Activated CD8-positive, alpha-beta T cell treated with anti-CD3 and anti-CD28 coated beads for 36 hours (primary cell): ENCODE data around the gene TBC1D1. TPM values are rescaled to one million over a fixed set of nuclear protein-coding genes. Genes with fewer than 3 reads are reported as not detected.

Experiments
- ATAC-seq: fragments of 200-7000 bp; cut with Tn5 transposase; one replicate; pipeline ENCODE4 v1.10.0; 2021; ENCODE audit warnings: mild to moderate bottlenecking, moderate library complexity
- CTCF ChIA-PET: fragments of 350-600 bp; sonication (Branson Sonifier 250); formaldehyde crosslinking; loops from one replicate; lab custom pipeline; 2021; ENCODE audit warnings: antibody characterized with exemption; lab: Charles Lee
- POLR2A ChIA-PET: fragments of 350-600 bp; sonication (Branson Sonifier 250); formaldehyde crosslinking; loops from one replicate; lab custom pipeline; 2021; ENCODE audit warnings: antibody characterized with exemption; lab: Charles Lee
- DNase-seq: peaks from one replicate; pipeline ENCODE4 v3.0.0-alpha.2; 2020
- H3K27ac Mint-ChIP-seq: one replicate; pipeline ENCODE4 v1.8.0; 2021; ENCODE audit warnings: mild to moderate bottlenecking, mixed read lengths
- H3K27me3 Mint-ChIP-seq: one replicate; pipeline ENCODE4 v1.8.0; 2021; ENCODE audit warnings: mixed read lengths
- H3K36me3 Mint-ChIP-seq: one replicate; pipeline ENCODE4 v1.8.0; 2021; ENCODE audit warnings: low read depth, mixed read lengths
- H3K4me1 Mint-ChIP-seq: one replicate; pipeline ENCODE4 v1.8.0; 2021; ENCODE audit warnings: low read depth, mixed read lengths
- H3K4me3 Mint-ChIP-seq: one replicate; pipeline ENCODE4 v1.8.0; 2021; ENCODE audit warnings: mild to moderate bottlenecking, moderate library complexity, mixed read lengths
- H3K9me3 Mint-ChIP-seq: one replicate; pipeline ENCODE4 v1.8.0; 2021; ENCODE audit warnings: mixed read lengths
- intact Hi-C: fragments of 100-400 bp; cut with micrococcal nuclease; formaldehyde crosslinking; loops from one replicate; pipeline ENCODE4 v1.10.0; 2022
- total RNA-seq, 2 experiments: library from RNA; stranded (reverse); gene quantifications; one replicate each; pipeline ENCODE4 v1.2.3, GENCODE V29; 2021
- TF ChIP-seq, protein P1 (sequence below): fragments of 200-600 bp; IDR thresholded peaks from one replicate; pipeline ENCODE4 v1.8.0; 2022; ENCODE audit warnings: antibody characterized with exemption, mild to moderate bottlenecking

Gene TBC1D1
- total RNA-seq, 2 experiments from 2014 or later: 79.4 to 91.4 TPM

DNA sequence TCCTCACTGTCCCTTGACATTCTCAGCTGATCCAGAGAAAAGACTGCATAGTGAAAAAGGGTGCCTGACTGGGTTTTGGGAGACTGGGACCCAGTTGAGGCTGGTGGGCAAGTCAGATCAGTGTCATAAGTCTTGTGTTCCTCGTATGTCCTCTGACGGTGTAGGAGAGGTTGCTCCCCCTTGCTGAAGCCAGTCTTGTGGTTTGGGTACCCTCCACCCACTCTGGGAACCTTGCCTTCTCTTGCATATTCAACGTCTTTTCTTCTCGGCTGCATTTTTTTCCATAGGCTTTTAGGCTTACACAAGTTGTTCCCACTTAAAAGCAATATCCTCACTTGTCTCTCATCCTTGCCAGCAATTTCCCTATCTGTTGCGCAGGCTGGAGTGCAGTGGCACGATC is 281.2 kb downstream of the TBC1D1 start:
- H3K9me3 Mint-ChIP-seq: peaks cover 1% of the 10 kb centered on the region
- no peak overlapping the region for H3K27ac Mint-ChIP-seq
- no peaks in the 10 kb centered on the region for H3K36me3 Mint-ChIP-seq
- ChIA-PET POLR2A (interaction anchor here (1.5 kb wide), 1 partner anchor 8 kb away, joined by 3 read pairs; no protein-coding TSS in a partner anchor), CTCF (no interaction called here)
- H3K4me1 Mint-ChIP-seq: peaks cover 25% of the 10 kb centered on the region
- no peaks in the 10 kb centered on the region for H3K27me3 Mint-ChIP-seq
- intact Hi-C loops: no loop called here
- DNase-seq (no peak), ATAC-seq (no peak)
- TF ChIP-seq, protein P1, sequence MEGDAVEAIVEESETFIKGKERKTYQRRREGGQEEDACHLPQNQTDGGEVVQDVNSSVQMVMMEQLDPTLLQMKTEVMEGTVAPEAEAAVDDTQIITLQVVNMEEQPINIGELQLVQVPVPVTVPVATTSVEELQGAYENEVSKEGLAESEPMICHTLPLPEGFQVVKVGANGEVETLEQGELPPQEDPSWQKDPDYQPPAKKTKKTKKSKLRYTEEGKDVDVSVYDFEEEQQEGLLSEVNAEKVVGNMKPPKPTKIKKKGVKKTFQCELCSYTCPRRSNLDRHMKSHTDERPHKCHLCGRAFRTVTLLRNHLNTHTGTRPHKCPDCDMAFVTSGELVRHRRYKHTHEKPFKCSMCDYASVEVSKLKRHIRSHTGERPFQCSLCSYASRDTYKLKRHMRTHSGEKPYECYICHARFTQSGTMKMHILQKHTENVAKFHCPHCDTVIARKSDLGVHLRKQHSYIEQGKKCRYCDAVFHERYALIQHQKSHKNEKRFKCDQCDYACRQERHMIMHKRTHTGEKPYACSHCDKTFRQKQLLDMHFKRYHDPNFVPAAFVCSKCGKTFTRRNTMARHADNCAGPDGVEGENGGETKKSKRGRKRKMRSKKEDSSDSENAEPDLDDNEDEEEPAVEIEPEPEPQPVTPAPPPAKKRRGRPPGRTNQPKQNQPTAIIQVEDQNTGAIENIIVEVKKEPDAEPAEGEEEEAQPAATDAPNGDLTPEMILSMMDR: no peak
- no peak overlapping the region for H3K4me3 Mint-ChIP-seq

DNA sequence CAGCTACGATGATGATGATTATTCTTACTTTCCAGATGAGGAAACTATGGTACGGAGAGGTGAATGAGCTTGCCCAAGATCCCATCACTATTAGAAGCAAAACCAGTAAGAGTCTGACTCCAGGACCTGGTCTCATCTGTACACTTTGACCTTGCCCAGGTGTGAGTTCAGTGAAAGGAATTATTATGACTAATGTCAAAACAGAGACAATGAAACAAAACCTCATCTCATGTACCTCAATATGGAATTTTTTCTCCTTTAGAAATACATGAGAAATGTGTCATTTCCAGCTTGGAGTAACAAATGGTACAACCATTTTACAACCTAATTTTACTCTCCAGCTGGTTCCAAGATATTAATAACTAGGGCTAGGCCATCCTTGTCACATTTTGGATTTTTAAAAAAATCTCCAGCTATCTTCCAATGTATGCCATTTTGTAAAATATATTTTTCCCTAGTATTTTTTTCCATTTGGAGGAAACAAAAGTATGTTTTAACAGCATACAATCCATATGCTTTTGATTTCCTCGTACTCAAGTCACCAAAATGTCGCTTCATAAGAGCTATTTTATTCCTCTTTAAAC is 283.1 kb downstream of the TBC1D1 start:
- Mint-ChIP-seq H3K9me3 (peaks cover 1% of the 10 kb centered on the region), H3K27ac (no peak overlapping the region), H3K36me3 (no peaks in the 10 kb centered on the region), H3K4me3 (no peak overlapping the region), H3K27me3 (no peaks in the 10 kb centered on the region), H3K4me1 (peaks cover 38% of the 10 kb centered on the region)
- TF ChIP-seq, protein P1: no peak
- ATAC-seq (no peak), DNase-seq (no peak)
- ChIA-PET CTCF (interaction anchor here (0.7 to 11.3 kb wide), 11 partner anchors 10 to 586 kb away, joined by 3 to 136 read pairs (median 3); no protein-coding TSS in a partner anchor), POLR2A (interaction anchor here (1.1 to 2.3 kb wide), 3 partner anchors 7 to 42 kb away, joined by 4 to 6 read pairs (median 6); no protein-coding TSS in a partner anchor)
- intact Hi-C loops: no loop called here

DNA sequence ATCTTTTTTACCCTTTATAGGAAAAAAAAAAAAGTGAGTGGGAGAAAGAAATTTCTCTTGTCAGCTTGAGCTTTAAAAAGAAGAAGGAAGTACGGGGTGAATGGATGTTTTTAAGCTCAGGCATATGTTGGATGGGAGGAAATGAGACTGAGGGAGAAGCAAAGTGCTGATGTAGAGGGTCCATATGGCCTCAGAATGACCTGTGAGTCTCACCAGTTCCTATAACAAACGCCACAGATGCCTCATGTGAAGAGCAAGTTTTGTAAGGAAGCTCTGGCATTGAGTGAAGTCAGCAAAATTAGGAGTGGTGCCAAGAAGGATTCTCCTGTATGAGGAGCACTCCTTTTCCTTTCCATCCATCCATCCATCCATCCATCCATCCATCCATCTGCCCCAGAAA is 283.9 kb downstream of the TBC1D1 start:
- H3K4me1 Mint-ChIP-seq: peaks cover 43% of the 10 kb centered on the region
- intact Hi-C loops: loop anchor here (5.0 kb wide), 3 partner anchors 42 to 138 kb away; no protein-coding TSS in a partner anchor
- no peaks in the 10 kb centered on the region for H3K27me3 Mint-ChIP-seq
- no peak overlapping the region for H3K4me3 Mint-ChIP-seq
- TF ChIP-seq, protein P1: no peak
- ATAC-seq (no peak), DNase-seq (no peak)
- peaks cover 1% of the 10 kb centered on the region for H3K9me3 Mint-ChIP-seq
- POLR2A ChIA-PET: interaction anchor here (1.2 to 2.3 kb wide), 2 partner anchors 8 to 14 kb away, joined by 4 to 6 read pairs; no protein-coding TSS in a partner anchor
- CTCF ChIA-PET: interaction anchor here (0.7 to 11.3 kb wide), 8 partner anchors 11 to 555 kb away, joined by 3 to 136 read pairs (median 4); no protein-coding TSS in a partner anchor
- no peaks in the 10 kb centered on the region for H3K36me3 Mint-ChIP-seq
- H3K27ac Mint-ChIP-seq: no peak overlapping the region

DNA sequence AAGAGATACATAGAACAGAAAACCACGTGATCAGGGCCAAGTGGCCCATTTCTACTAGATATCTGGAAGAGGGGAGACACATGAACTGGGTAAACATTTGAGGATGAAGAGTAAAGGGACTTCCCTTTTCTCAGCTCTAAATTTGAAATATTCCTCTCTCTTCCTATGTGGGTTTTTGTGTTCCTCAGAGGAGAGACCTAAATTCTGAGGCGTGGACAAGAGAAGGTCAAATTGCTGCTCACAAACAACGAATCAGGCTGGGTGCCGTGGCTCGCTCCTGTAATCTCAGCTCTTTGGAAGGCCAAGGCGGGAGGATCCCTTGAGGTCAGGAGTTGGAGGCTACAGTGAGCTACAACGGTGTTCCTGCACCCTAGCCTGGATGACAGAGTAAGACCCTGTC is 285.3 kb downstream of the TBC1D1 start:
- POLR2A ChIA-PET: interaction anchor here (1.1 to 2.3 kb wide), 3 partner anchors 10 to 86 kb away, joined by 3 to 6 read pairs (median 3); no protein-coding TSS in a partner anchor

More for the DNA sequence above, 285.3 kb downstream of the TBC1D1 start:
- Mint-ChIP-seq H3K4me3 (no peak overlapping the region), H3K27me3 (no peaks in the 10 kb centered on the region), H3K9me3 (peaks cover 1% of the 10 kb centered on the region), H3K36me3 (no peaks in the 10 kb centered on the region), H3K27ac (no peak overlapping the region), H3K4me1 (peaks cover 46% of the 10 kb centered on the region)
- intact Hi-C loops: loop anchor here (5.0 kb wide), 3 partner anchors 44 to 136 kb away; no protein-coding TSS in a partner anchor
- CTCF ChIA-PET: interaction anchor here (1.3 to 11.3 kb wide), 6 partner anchors 22 to 554 kb away, joined by 3 to 136 read pairs (median 7); no protein-coding TSS in a partner anchor
- no peak for DNase-seq
- ATAC-seq: no peak
- TF ChIP-seq, protein P1: no peak
